Thymus (tissue), 11 donors: Measurements from ENCODE around the gene ABCA6. TPM values are rescaled to one million over a fixed set of nuclear protein-coding genes. Genes with fewer than 3 reads are reported as not detected.

Experiments
- DNase-seq, 9 donors: peaks; one replicate each; pipeline ENCODE4 v3.0.0-alpha.2; 2013; ENCODE audit warnings: low spot score in 9 of 9, low read depth in 6 of 9, missing footprints in 1 of 9
- H3K27ac ChIP-seq, 2 donors: one replicate each; pipeline ENCODE4 v1.5.1; 2013; ENCODE audit warnings: control low read depth in 1 of 2, low read depth in 1 of 2, low read length in 1 of 2, mild to moderate bottlenecking in 1 of 2, moderate library complexity in 1 of 2
- H3K27me3 ChIP-seq, 2 donors: one replicate each; pipeline ENCODE4 v1.5.1; 2013; ENCODE audit warnings: low read length in 1 of 2; ENCODE audit not compliant: control insufficient read depth in 2 of 2, insufficient read depth in 1 of 2
- H3K36me3 ChIP-seq, 2 donors: one replicate each; pipeline ENCODE4 v1.5.1; 2013; ENCODE audit warnings: low read length in 1 of 2, mild to moderate bottlenecking in 1 of 2, moderate library complexity in 1 of 2; ENCODE audit not compliant: control insufficient read depth in 2 of 2, insufficient read depth in 2 of 2
- H3K4me1 ChIP-seq, 2 donors: one replicate each; pipeline ENCODE4 v1.5.1; 2013; ENCODE audit warnings: low read length in 2 of 2; ENCODE audit not compliant: control insufficient read depth in 2 of 2, insufficient read depth in 2 of 2
- H3K4me3 ChIP-seq, 2 donors: one replicate each; pipeline ENCODE4 v1.5.1; 2013; ENCODE audit warnings: low read length in 2 of 2, control low read depth in 1 of 2, mild to moderate bottlenecking in 1 of 2
- H3K9me3 ChIP-seq, 2 donors: one replicate each; pipeline ENCODE4 v1.5.1; 2013; ENCODE audit warnings: low read length in 1 of 2, mild to moderate bottlenecking in 1 of 2; ENCODE audit not compliant: control insufficient read depth in 2 of 2, insufficient read depth in 1 of 2
- WGBS: extraction: QIAGEN DNeasy Blood & Tissue Kit; methylation state at CpG from one replicate; pipeline ENCODE4 v1.1.7; 2013; 5-methylcytosine and 5-hydroxymethylcytosine counted together
- polyA plus RNA-seq: library from polyadenylated mRNA; stranded (reverse); fragments of 200-250 nt; gene quantifications from one replicate; pipeline ENCODE4 v1.2.3, GENCODE V29; 2013
- total RNA-seq: library from RNA; stranded (reverse); fragments of 120-200 nt; gene quantifications from one replicate; pipeline ENCODE4 v1.2.4, GENCODE V29; 2013
- donor health status: healthy.

Gene ABCA6
- total and polyA plus RNA-seq, 2 donors: 5.0 to 5.5 TPM

GRCh38 chr17:69117855-69118784 lies 23.6 kb downstream of the ABCA6 start:
- WGBS: 92% methylated on average over 2 of the region's 2 CpGs
- no peaks in the 10 kb centered on the region for H3K36me3 ChIP-seq
- H3K27me3 ChIP-seq: no peaks in the 10 kb centered on the region
- no peaks in the 10 kb centered on the region for H3K9me3 ChIP-seq
- no peak for DNase-seq
- H3K4me3 ChIP-seq: no peak overlapping the region
- no peak overlapping the region for H3K27ac ChIP-seq
- no peaks in the 10 kb centered on the region for H3K4me1 ChIP-seq

- WGBS: 91% methylated on average over 1 of the region's 1 CpG
- Histone ChIP-seq H3K9me3 (no peaks in the 10 kb centered on the region), H3K36me3 (no peaks in the 10 kb centered on the region), H3K27ac (no peak overlapping the region), H3K4me3 (no peak overlapping the region), H3K27me3 (no peaks in the 10 kb centered on the region), H3K4me1 (no peaks in the 10 kb centered on the region)
- no peak for DNase-seq
Observed at GRCh38 chr17:69111794-69112193, 29.9 kb downstream of the ABCA6 start.

- no peaks in the 10 kb centered on the region for H3K27me3 ChIP-seq
- H3K27ac ChIP-seq: no peak overlapping the region
- no peaks in the 10 kb centered on the region for H3K9me3 ChIP-seq
- no peak overlapping the region for H3K4me3 ChIP-seq
- H3K4me1 ChIP-seq: no peaks in the 10 kb centered on the region
- no peak for DNase-seq
- WGBS: 93% methylated on average over 10 of the region's 10 CpGs
- no peaks in the 10 kb centered on the region for H3K36me3 ChIP-seq
Observed at GRCh38 chr17:69105907-69106730, 35.6 kb downstream of the ABCA6 start.

- no peak for DNase-seq
- H3K27ac ChIP-seq: no peak overlapping the region
- no peak overlapping the region for H3K4me3 ChIP-seq
Observed at GRCh38 chr17:69103557-69104233, 38.0 kb downstream of the ABCA6 start.

GRCh38 chr17:69098625-69099024 lies 43.1 kb downstream of the ABCA6 start:
- WGBS: 95% methylated on average over 4 of the region's 4 CpGs
- Histone ChIP-seq H3K36me3 (no peaks in the 10 kb centered on the region), H3K4me3 (no peak overlapping the region), H3K9me3 (no peaks in the 10 kb centered on the region), H3K27me3 (no peaks in the 10 kb centered on the region), H3K27ac (no peak overlapping the region), H3K4me1 (no peaks in the 10 kb centered on the region)
- no peak for DNase-seq

More at GRCh38 chr17:69103557-69104233, 38.0 kb downstream of the ABCA6 start:
- no peaks in the 10 kb centered on the region for H3K9me3 ChIP-seq
- no peaks in the 10 kb centered on the region for H3K27me3 ChIP-seq
- no peaks in the 10 kb centered on the region for H3K36me3 ChIP-seq
- no peaks in the 10 kb centered on the region for H3K4me1 ChIP-seq
- WGBS: 96% methylated on average over 9 of the region's 9 CpGs

DNA sequence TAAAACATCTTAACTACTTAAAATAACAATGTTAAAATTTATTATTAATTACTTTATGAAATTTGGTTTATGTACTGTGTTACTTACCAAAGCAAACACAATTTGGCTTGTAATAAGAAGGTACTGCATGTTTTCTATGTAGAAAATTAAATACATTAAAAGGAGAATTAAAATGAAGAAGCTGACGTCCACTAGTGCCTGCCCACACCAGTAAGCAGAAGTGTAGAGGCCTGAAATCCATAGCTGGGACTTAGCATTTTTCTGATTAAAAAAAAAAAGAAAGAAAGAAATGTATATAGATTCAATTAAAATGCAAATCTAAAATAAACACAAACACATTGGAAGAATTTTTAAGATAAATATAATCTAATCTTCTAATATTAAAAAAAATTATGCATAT lies 45.2 kb downstream of the ABCA6 start:
- H3K4me3 ChIP-seq: no peak overlapping the region
- H3K4me1 ChIP-seq: peaks cover 0 to 2% of the 10 kb centered on the region in 2 donors
- no peak for DNase-seq
- no peaks in the 10 kb centered on the region for H3K27me3 ChIP-seq
- H3K9me3 ChIP-seq: no peaks in the 10 kb centered on the region
- no peaks in the 10 kb centered on the region for H3K36me3 ChIP-seq
- no peak overlapping the region for H3K27ac ChIP-seq
- WGBS: 99% methylated on average over 1 of the region's 1 CpG

DNA sequence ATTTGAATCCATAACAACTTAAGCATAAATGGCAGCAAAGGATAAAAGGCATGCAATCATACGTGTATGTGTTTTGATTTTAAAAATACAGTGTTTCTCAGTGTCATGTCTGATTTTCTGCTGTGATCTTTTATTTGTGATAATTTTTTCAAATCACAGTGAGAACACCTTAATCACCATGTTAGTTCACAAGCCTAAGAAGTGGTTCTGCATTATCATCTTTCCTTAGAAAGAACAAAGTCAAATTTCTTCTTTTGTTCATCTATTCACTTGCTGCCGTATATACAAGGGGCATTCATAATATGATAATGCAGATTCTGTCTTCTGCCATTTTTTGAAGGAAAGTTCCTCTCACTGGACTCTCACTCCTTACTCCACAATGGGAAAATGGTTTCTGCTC lies 47.7 kb downstream of the ABCA6 start:
- DNase-seq: no peak
- H3K27ac ChIP-seq: no peak overlapping the region
- no peak overlapping the region for H3K4me3 ChIP-seq
- H3K9me3 ChIP-seq: no peaks in the 10 kb centered on the region
- no peaks in the 10 kb centered on the region for H3K27me3 ChIP-seq
- peaks cover 0 to 2% of the 10 kb centered on the region in 2 donors for H3K4me1 ChIP-seq
- WGBS: 88% methylated on average over 2 of the region's 2 CpGs
- no peaks in the 10 kb centered on the region for H3K36me3 ChIP-seq

DNA sequence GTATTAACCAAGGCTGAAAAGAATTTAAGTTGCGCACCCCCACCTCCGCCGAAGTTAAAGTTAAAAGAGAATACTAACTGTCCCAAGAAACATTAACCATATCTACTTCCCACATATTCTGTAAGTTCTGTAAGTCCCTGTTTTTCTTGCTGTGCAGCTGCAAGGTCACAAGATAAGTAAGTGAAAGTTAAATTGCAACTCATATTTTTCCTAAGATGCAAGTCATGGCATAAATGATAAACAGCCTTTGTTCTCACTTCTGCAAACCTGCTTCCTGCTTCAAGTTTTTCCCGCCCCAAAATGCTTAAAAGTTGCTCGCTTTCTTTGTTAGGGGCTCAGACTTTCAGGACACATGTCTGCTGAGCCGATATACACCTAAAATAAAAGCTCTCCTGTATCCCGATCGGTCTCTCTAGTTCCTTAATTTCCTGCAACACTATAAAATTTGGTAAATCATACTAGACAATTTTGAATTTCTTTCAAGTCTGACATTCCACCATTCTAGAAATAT lies 48.4 kb downstream of the ABCA6 start:
- WGBS: 13% methylated on average over 8 of the region's 8 CpGs
- DNase-seq: peak in 7 of 9 donors; percentile 10 to 62 (median 14)
- peak overlapping the region in 1 of 2 donors; percentile 22 for H3K4me3 ChIP-seq

More for the DNA sequence above, 48.4 kb downstream of the ABCA6 start:
- Histone ChIP-seq H3K36me3 (no peaks in the 10 kb centered on the region), H3K9me3 (no peaks in the 10 kb centered on the region), H3K27me3 (no peaks in the 10 kb centered on the region), H3K27ac (no peak overlapping the region), H3K4me1 (peaks cover 0 to 2% of the 10 kb centered on the region in 2 donors)
